ENCODE results near the gene PCNA. TPM values are rescaled to one million over a fixed set of nuclear protein-coding genes. Genes with fewer than 3 reads are reported as not detected.

PCNA gene
- total RNA-seq: 32.6 TPM
- long read RNA-seq, transcript PCNA-201 (6 exons, 1,344 nt): minor isoform, 15 of 35 reads
- long read RNA-seq, transcript PCNA-202 (7 exons, 1,359 nt): major isoform, 20 of 35 reads
- long read RNA-seq, partial matches to known transcripts: 0 of 35 reads
- long read RNA-seq, other reads (novel, unspliced or antisense): 0 of 35 reads

- DNase-seq: peak; percentile 99
- ATAC-seq: peak; percentile 99
- intact Hi-C loops (cut with micrococcal nuclease): no loop called here
Measured at GRCh38 chr20:5119435-5120184, at the start of gene PCNA. Gene PCNA (minus strand): TSS chr20:5119958. CDS start chr20:5119798, 160 bp downstream.

- intact Hi-C loops (cut with micrococcal nuclease): no loop called here
- peak; percentile 42 for ATAC-seq
- DNase-seq: peak; percentile 43
Measured at GRCh38 chr20:5168651-5169396, 49.1 kb upstream of the PCNA start.

GRCh38 chr20:5164645-5165625 is 45.2 kb upstream of the PCNA start:
- intact Hi-C loops (cut with micrococcal nuclease): no loop called here
- DNase-seq: no peak
- ATAC-seq: no peak

- intact Hi-C loops (cut with micrococcal nuclease): no loop called here
- peak; percentile 75 for ATAC-seq
Measured at GRCh38 chr20:5161536-5162164, 41.9 kb upstream of the PCNA start.

GRCh38 chr20:5160882-5161281 is 41.1 kb upstream of the PCNA start:
- ATAC-seq (no peak), DNase-seq (no peak)
- intact Hi-C loops (cut with micrococcal nuclease): no loop called here

More at GRCh38 chr20:5161536-5162164, 41.9 kb upstream of the PCNA start:
- no peak for DNase-seq

- ATAC-seq (no peak), DNase-seq (no peak)
- intact Hi-C loops (cut with micrococcal nuclease): no loop called here
Measured at GRCh38 chr20:5159928-5160327, 40.2 kb upstream of the PCNA start.

- DNase-seq (no peak), ATAC-seq (no peak)
- intact Hi-C loops (cut with micrococcal nuclease): no loop called here
Measured at GRCh38 chr20:5156675-5157448, 37.1 kb upstream of the PCNA start.

GRCh38 chr20:5155404-5155803 is 35.6 kb upstream of the PCNA start:
- intact Hi-C loops (cut with micrococcal nuclease): no loop called here
- no peak for DNase-seq
- ATAC-seq: no peak

- no peak for DNase-seq
- ATAC-seq: no peak
- intact Hi-C loops (cut with micrococcal nuclease): no loop called here
Measured at GRCh38 chr20:5154543-5154925, 34.8 kb upstream of the PCNA start.

- ATAC-seq: peak; percentile 2
- no peak for DNase-seq
- intact Hi-C loops (cut with micrococcal nuclease): no loop called here
Measured at GRCh38 chr20:5153612-5154542, 34.1 kb upstream of the PCNA start.

GRCh38 chr20:5153152-5153467 is 33.4 kb upstream of the PCNA start:
- ATAC-seq: no peak
- intact Hi-C loops (cut with micrococcal nuclease): no loop called here
- no peak for DNase-seq

- intact Hi-C loops (cut with micrococcal nuclease): no loop called here
- ATAC-seq: peak; percentile 67
- DNase-seq: no peak
Measured at GRCh38 chr20:5150226-5151076, 30.7 kb upstream of the PCNA start.

GRCh38 chr20:5149892-5150225 is 30.1 kb upstream of the PCNA start:
- intact Hi-C loops (cut with micrococcal nuclease): no loop called here
- DNase-seq: no peak

GRCh38 chr20:5148581-5148980 is 28.8 kb upstream of the PCNA start:
- no peak for ATAC-seq
- intact Hi-C loops (cut with micrococcal nuclease): no loop called here
- no peak for DNase-seq

More at GRCh38 chr20:5149892-5150225, 30.1 kb upstream of the PCNA start:
- no peak for ATAC-seq

- DNase-seq: no peak
Measured at GRCh38 chr20:5146871-5147592, 27.3 kb upstream of the PCNA start.

More at GRCh38 chr20:5146871-5147592, 27.3 kb upstream of the PCNA start:
- intact Hi-C loops (cut with micrococcal nuclease): no loop called here
- no peak for ATAC-seq
